Coronary artery (tissue), 2 donors: Measurements from ENCODE around the gene TIMP1.

Experiments
- DNase-seq: peaks from one replicate; pipeline ENCODE4 v3.0.0-alpha.2; 2017; ENCODE audit warnings: low spot score
- H3K27ac ChIP-seq, 2 donors: fragments of 200-600 bp; sonication (generic); one replicate each; pipeline ENCODE4 v1.5.1; 2016 to 2019
- H3K4me3 ChIP-seq: fragments of 200-600 bp; sonication (generic); 2 replicates; pipeline ENCODE4 v1.5.1; 2016; ENCODE audit warnings: mild to moderate bottlenecking, moderate library complexity
- TF ChIP-seq, protein P1 (sequence below): fragments of 200-600 bp; sonication (generic); IDR thresholded peaks from one replicate; pipeline ENCODE4 v1.5.1; 2019; ENCODE audit warnings: antibody characterized with exemption

Gene TIMP1

GRCh38 chrX:47634871-47635575 lies 52.8 kb downstream of the TIMP1 start:
- TF ChIP-seq, protein P1, sequence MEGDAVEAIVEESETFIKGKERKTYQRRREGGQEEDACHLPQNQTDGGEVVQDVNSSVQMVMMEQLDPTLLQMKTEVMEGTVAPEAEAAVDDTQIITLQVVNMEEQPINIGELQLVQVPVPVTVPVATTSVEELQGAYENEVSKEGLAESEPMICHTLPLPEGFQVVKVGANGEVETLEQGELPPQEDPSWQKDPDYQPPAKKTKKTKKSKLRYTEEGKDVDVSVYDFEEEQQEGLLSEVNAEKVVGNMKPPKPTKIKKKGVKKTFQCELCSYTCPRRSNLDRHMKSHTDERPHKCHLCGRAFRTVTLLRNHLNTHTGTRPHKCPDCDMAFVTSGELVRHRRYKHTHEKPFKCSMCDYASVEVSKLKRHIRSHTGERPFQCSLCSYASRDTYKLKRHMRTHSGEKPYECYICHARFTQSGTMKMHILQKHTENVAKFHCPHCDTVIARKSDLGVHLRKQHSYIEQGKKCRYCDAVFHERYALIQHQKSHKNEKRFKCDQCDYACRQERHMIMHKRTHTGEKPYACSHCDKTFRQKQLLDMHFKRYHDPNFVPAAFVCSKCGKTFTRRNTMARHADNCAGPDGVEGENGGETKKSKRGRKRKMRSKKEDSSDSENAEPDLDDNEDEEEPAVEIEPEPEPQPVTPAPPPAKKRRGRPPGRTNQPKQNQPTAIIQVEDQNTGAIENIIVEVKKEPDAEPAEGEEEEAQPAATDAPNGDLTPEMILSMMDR, result no peak
- no peak for DNase-seq
- no peak overlapping the region for H3K27ac ChIP-seq
- H3K4me3 ChIP-seq, result no peak overlapping the region
